H1 (cell line): ENCODE measurements around the gene TIGD6.

ENCODE experiments used
- CEBPB ChIP-seq: IDR thresholded peaks from 2 replicates; pipeline ENCODE4 v1.6.1; 2012; ENCODE audit warnings: low read depth, low read length
- CTCF ChIP-seq, 3 experiments: IDR thresholded peaks; 1 replicate in 2 of 3; 2 replicates in 1 of 3; pipeline versions ENCODE4 v1.5.1 to v1.6.1; 2011; ENCODE audit warnings: low read length in 3 of 3, mild to moderate bottlenecking in 3 of 3, inconsistent platforms in 2 of 3, low read depth in 1 of 3, moderate library complexity in 1 of 3; ENCODE audit not compliant: insufficient read depth in 1 of 3; ENCODE audit errors: control extremely low read depth in 1 of 3
- KDM5A ChIP-seq: fragments of 200-600 bp; IDR thresholded peaks from 2 replicates; pipeline ENCODE4 v1.7.1; 2012; ENCODE audit warnings: mild to moderate bottlenecking, low read length, inconsistent platforms, mixed read lengths
- NRF1 ChIP-seq: IDR thresholded peaks from 2 replicates; pipeline ENCODE4 v1.6.1; 2011; ENCODE audit warnings: mild to moderate bottlenecking, low read depth, low read length, improper control_type of control experiment
- POLR2A ChIP-seq, 2 experiments: IDR thresholded peaks; 1 replicate in 1 of 2; 2 replicates in 1 of 2; pipeline ENCODE4 v1.6.1; 2011; ENCODE audit warnings: low read depth in 2 of 2, low read length in 2 of 2, mild to moderate bottlenecking in 2 of 2; ENCODE audit errors: control extremely low read depth in 1 of 2
- RAD21 ChIP-seq, 2 experiments: IDR thresholded peaks in 1 of 2; conservative IDR thresholded peaks in 1 of 2; 2 replicates each; pipeline ENCODE4 v1.6.1; 2011; ENCODE audit warnings: low read depth in 2 of 2, low read length in 2 of 2, improper control_type of control experiment in 1 of 2, inconsistent platforms in 1 of 2, mild to moderate bottlenecking in 1 of 2, moderate library complexity in 1 of 2
- RFX5 ChIP-seq: IDR thresholded peaks from 2 replicates; pipeline ENCODE4 v1.6.1; 2011; ENCODE audit warnings: low read depth, low read length, improper control_type of control experiment, borderline replicate concordance
- SP1 ChIP-seq: IDR thresholded peaks from 2 replicates; pipeline ENCODE4 v1.6.1; 2011; ENCODE audit warnings: low read depth, low read length
- SP2 ChIP-seq: IDR thresholded peaks from 2 replicates; pipeline ENCODE4 v1.6.1; 2012; ENCODE audit warnings: mild to moderate bottlenecking, low read length, inconsistent platforms
- ZNF274 ChIP-seq: IDR thresholded peaks from 2 replicates; pipeline ENCODE4 v1.7.0; 2012; ENCODE audit warnings: low read length, borderline replicate concordance; ENCODE audit errors: extremely low read depth

GRCh38 chr5:150017226-150018005 is 17.0 kb upstream of the TIGD6 start:
- TF ChIP-seq SP1 = no peak
- no peak for TF ChIP-seq RFX5
- no peak for TF ChIP-seq SP2
- TF ChIP-seq CTCF (IDR thresholded peaks at IDR 0.05; ENCODE audit: control extremely low read depth in 1 of 3, insufficient read depth in 1 of 3, low read depth in 1 of 3, low read length in 3 of 3) = no peak
- no peak for TF ChIP-seq NRF1
- TF ChIP-seq ZNF274 = no peak
- no peak for TF ChIP-seq KDM5A
- TF ChIP-seq POLR2A (IDR thresholded peaks at IDR 0.05; ENCODE audit: control extremely low read depth in 1 of 2, low read depth in 2 of 2, low read length in 2 of 2) = no peak
- no peak for TF ChIP-seq CEBPB
- TF ChIP-seq RAD21 (IDR thresholded peaks at IDR 0.05 in 1 of 2, conservative IDR thresholded peaks at IDR 0.05 in 1 of 2; ENCODE audit: low read depth in 2 of 2, low read length in 2 of 2) = no peak
